Gastroesophageal sphincter (tissue), 3 donors: ENCODE data around the gene CENPM.

ENCODE experiments used
- CTCF ChIP-seq, 4 experiments: fragments of 200-600 bp in 2 of 4; fragments of 450-650 bp in 2 of 4; sonication (generic) in 1 of 4; IDR thresholded peaks; one replicate each; pipeline ENCODE4 v1.5.1; 2017 to 2019; ENCODE audit warnings: antibody characterized with exemption in 4 of 4, mild to moderate bottlenecking in 2 of 4, moderate library complexity in 2 of 4
- EP300 ChIP-seq: sonication (generic); formaldehyde crosslinking; IDR thresholded peaks from one replicate; pipeline ENCODE4 v1.6.1; 2017; ENCODE audit warnings: antibody characterized with exemption, mild to moderate bottlenecking
- POLR2A ChIP-seq, 2 donors: fragments of 450-650 bp; IDR thresholded peaks; one replicate each; pipeline ENCODE4 v1.6.1; 2017; ENCODE audit warnings: antibody characterized with exemption in 2 of 2, mild to moderate bottlenecking in 2 of 2, moderate library complexity in 1 of 2
- POLR2AphosphoS5 ChIP-seq: sonication (generic); formaldehyde crosslinking; IDR thresholded peaks from one replicate; pipeline ENCODE4 v1.6.1; 2017; ENCODE audit warnings: antibody characterized with exemption

GRCh38 chr22:41913040-41913719, 33.8 kb downstream of the CENPM start:
- TF ChIP-seq CTCF (IDR thresholded peaks at IDR 0.05) (no peak), POLR2A (IDR thresholded peaks at IDR 0.05) (no peak), EP300 (no peak), POLR2AphosphoS5 (no peak)
